DMS79 (cell line): Measurements from ENCODE around the gene SLC37A1.

Experiments used
- DNase-seq: peaks from one replicate; lab custom pipeline; 2025; lab: John Stamatoyannopoulos, UW

SLC37A1 gene

DNA sequence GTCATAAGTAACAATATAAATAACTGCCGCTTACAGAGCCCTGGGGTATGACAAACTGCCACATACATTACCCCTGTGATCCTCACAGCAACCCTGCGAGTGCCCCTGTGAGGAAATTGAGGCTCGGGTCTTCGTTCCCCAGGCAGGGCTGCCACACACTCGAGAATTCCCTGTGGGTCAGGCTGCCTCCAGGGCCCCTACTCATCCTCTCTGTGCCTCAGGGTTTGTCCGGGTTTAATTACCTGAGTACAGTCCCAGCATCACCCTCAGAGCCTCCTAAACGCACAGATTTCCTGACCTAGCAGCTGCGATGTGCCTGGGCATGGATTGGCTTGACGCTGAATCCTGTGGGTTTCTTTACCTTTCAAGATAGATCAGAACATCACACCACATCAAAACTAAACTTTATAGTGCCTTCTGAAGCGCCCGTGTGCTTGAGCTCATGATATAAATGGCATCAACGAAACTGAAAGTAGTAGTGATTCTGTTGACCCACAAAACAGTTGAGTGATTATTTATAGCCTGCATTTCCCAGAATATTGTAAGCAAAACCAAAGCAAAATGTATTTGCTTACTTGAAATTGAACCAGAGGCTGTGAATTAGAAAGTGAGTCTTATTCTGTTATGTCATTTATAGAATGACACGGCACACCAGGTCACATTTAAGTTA is 14.0 kb downstream of the SLC37A1 start:
- no peak for DNase-seq

DNA sequence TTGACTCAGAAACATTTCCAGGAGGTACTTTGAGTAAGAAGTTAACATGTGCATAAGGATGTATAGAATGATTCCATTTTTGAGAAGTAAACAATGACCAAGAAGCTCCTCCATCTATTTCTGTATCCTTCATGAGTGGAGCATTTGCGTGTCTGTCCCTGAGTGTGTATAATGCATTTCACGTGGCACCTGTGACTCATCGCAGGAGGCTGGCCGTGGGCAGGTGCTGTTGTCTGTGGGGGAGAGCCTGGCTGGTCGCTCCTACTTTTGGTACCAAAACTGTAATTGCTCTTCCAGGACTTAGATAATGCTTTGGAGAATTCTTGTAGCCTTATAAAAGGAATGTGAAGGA is 16.5 kb downstream of the SLC37A1 start:
- DNase-seq, result no peak

DNA sequence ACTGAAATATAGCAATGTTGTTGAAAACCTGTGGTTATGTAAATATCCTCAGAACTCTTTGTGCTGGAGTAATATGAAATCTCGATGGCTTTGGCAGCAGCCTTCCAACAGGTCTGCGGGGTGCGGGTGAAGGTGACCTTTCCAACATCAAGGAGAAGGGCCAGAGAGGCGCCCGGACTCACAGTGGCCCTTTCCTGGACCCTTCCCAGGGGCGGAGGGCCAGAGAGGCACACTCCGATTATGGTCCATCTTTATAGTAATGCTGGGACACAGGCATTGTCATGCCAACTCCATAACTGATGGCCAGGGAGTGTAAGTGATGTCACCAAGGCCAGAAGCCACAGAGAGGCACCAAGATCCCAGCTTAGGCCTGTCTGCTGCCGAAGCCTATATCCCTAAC is 18.1 kb downstream of the SLC37A1 start:
- DNase-seq, result no peak

DNA sequence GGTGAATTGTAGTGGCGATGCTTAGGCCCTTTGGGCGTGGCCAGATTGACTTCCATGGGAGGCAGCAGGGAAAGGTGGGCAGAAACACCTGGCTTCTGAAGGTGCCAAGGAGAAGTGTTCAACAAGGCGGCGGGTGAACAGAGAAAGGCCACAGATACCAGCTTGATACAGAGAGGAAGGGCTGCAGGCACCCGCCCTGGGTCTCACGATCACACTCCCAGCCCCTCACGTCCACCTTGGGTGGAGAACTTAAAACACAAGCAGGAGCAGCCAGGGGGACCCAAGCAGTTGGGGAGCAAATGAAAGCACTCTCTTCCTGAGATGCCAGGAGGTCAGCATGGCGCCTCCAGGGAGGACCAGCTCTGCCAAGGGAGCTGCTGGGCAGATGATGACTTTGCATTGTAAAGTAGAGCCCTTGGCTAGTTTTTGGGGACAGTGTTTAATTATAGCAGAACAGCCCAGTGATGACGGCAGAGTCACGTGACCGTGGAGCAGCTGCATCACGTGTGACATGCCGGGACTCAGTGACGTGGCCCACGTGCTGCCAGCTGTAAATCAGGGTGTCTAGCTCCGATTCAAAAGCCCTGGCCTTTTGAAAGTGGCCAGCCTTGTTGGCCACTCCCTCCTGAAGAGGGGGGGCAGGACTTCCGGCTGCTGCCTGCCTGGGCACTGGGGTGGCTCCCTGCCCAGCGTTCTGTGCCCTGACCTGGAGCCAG is 19.0 kb downstream of the SLC37A1 start:
- DNase-seq, result no peak

DNA sequence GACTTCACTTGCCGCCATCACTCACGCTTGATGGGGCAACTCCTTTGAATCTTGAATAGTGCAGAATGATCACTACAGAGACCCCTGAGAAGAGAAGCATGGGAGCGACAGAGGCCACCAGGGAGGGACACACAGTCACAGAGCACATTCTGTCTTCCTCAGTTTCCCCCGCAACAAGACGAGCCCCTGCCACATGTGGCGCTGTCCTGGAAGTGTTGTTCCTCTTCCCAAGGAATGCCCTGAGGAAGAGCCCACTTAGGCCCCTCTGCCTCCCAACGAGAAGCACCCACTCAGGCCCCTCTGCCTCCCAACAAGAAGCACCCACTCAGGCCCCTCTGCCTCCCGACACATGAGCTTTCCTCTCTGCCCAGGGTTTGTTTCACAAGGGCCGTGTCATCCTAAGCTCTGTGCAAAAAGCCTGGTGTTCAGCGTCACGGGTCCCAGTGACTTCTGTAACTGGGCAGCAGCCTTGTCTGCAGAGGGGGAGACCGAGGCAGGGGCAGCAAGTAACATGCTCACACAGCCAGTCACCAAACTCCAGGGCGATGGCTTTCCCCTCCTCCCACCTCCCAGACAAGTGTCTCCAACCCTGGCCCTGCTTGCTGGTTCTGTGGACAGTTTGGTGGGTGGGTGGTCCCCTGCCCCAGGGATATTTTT is 19.8 kb downstream of the SLC37A1 start:
- no peak for DNase-seq

DNA sequence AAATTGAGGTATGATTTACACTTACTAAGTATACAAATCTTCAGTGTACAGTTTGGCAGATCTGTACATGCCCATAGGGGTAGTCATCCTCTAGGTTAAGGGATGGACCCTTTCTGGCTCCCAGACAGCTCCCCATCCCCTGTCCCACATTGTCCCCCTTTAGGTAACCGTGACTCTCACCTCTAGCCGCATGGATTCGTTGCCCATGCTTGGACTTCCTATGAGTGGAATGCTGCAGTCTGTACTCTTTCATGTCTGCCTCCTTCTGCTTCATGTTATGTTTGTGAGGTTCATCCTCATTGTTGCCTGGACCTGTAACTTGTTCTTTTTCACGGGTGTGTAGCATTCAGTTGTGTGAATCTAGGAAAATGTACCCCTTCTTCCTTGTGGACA is 20.3 kb downstream of the SLC37A1 start:
- no peak for DNase-seq

DNA sequence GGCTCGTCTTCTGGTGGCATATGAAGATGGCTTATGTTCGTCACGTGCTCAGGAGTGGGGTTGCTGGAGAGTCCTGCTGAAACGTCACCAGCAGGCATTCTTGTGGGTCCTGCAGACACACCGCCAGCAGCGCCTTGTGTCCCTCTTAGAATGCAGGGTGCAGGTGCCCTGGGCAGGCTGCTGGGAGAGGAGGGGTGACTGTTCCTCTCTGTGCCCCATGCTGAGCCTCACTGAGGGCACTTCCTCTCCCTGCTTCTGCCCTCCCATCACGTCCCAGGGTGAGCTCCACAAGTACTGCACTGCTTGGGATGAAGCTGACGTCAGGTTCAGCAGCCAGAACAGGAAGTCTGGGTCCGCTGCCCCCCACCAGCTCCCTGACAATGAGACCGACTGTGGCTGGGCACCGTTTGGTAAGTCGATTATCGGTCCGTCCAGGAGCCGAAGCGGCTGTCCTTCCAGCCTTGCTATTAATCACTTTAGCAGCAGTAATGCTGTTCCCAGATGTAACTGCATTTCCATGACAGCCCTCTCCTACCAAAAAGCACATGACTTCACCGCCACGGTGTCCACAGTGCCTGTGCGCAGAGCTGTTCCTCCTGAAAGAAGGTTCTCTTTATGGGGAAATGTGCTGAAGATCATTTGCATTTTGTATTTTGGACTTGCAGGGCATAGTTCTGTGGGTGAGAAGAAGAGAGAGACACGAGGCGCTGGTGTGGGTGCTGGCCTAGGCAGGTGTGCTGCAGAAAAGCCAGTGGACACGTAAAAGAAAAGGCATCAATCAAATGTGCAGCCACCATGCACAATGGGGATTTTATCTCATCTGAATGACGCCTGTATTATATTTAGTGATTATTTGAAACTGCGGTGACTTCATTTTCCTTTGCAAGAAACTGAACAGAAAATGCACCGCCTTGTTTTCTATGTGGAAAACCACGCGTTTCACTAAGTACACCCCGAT is 21.0 kb downstream of the SLC37A1 start:
- DNase-seq, result no peak

DNA sequence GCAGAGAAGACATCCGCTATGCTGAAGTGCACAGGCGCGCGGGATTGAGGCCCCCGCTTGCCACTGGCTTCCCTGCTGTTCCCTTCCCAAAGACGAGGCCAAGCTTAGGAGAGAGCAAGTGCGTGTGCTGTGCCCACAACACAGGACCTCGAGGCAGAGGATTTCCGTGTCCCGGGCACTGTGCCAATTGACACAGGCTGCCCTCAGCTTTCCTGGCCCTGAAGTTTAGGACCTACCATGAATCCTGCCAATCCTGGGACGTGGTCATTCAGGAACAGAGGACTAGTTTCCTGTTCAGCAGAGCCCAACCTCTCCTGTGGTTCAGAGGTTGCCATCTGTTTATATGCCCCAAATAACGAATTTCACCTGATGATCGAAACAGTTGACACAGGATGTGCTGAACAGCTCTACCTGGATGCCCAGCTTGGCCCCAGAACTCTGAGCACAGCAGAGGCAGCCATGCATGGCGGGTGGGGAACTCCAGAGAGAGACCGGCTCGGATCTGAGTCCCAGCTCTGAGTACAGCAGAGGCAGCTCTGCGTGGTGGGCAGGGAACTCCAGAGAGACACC is 22.0 kb downstream of the SLC37A1 start:
- no peak for DNase-seq

DNA sequence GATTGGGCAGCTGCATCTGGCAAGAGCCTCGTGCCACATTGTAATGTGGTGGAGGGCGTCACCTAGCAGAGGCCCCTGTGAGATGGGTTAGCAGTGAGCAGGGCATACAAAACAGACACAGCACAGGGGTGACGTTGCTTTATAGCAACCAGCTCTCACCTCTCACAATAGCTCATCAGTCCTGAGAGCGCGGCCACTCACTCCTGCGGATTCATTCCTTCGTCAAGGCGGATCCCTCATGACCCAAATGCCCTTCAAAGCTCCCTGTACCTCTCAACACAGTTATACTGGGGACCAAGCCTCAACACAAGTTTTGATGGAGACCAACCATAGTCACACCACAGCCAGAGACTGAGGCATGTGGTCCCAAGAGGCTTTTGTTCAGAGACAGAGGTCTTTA is 22.9 kb downstream of the SLC37A1 start:
- no peak for DNase-seq

DNA sequence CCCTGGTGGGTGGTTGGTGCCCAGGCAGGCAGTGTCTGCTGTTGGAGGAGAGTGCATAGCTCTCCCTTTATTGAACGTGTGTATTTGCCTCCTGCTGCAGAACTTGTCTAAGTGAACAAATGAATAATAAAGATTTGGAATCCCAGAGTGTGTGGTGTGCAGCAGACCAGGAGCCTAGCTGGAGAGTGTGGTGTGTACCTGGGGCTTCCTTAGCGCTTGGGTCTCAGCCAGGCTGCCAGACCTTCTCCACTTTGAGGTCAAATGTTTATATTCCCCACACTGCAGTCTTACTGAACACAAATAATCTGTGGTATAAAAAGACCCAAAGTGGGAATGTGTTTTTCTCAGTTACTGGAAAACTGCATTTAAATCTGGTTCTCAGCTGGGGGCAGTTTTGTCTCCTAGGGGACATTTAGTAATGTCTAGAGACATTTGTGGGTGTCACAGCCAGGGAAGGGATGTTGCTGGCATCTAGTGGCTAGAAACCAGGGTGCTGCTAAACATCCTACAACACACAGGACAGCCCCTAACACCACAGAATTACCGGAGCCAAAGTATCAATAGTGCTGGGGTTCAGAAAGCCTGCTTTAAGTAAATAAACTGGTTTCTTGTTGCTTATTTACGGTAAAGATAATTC is 23.6 kb downstream of the SLC37A1 start:
- DNase-seq, result no peak

DNA sequence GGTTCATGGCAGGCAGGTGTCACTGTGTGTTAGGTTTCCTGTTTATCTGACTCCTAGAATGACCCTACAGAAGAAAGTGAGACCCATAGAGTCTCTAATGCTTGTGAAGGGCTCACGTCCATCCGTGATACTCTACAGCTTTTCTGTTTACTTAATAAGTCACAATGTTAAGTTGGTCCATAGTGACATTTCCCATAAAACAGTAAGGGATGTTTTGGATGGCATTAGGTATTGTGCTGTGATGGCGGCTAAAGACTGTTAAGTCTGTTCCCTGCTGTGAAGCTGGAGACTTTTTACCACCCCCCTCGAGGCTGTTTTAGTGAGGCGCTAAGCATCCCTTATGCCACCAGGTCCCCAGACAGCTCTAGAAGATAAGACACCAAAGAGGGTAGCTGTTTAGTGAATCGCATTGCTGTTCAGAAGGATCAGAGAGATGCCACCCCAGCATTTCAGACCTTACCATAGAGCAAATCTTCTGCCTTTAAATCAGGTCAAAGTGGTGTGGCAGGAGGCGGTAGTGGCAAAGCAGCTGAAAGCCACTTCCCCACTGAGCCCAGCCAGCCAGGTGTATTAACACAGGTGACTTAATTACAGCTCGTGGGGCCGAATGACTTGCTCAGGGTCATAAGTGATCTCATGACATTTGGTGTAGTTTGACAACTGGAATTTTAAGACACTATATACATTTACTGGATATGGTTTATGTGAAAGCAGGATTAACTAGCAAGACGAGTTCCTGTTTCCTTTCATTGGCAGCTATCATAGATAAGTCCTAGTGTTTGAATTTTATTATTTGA is 25.0 kb downstream of the SLC37A1 start:
- DNase-seq, result no peak

DNA sequence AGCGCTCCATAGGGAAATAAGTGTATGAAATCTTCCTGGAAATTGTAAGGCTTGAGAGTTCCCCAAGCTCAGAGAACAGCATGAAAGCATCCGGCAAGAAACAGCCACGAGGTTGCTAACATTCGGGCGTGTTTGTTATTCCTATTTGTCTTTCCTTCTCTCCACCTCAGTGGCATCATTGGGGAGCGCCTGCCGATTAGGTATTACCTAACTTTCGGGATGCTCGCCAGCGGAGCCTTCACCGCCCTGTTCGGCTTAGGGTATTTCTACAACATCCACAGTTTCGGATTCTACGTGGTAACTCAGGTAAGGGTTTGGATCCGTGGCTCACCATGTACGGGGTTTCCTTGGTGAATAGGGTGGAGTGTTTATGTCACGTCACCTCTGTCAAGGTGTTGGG is 25.7 kb downstream of the SLC37A1 start:
- DNase-seq, result no peak

DNA sequence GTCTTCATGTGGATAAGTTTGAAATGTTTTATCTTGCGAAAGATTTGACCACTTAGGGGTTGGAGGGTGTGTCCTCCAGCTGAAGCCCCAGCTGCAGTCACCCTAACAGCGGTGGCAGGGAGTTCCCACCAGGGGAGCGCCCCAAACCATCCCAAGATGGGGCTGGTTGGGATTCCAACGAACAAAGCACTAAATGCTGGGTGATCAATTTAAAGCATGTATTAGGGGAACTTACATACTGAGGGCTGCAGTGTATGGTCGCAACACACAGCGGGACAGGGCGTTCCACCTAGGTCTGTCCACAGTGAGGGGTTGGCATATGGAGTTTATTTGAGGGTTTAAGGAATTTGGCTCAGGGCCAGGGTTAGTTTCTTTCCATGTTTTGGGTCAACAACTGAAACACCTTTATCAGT is 26.3 kb downstream of the SLC37A1 start:
- no peak for DNase-seq

DNA sequence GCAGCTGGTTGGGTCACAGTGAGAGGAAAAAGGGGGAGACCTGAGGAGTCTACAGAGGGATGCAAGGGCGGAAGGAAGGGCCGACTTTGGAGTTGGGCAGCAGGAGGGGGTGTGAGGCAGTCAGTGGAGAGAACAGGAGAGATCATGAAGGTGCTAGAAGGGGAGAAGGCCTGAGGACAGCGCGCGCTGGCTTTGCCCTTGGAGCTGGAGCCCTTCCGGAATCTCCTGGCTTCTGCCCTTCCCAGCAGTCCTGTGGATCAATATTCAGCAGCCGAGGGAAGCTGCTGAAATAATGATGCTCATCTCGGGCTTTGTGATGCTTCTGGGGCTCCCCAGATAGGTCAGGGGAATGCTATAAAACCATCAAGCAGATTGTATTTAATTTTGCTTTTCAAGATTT is 26.7 kb downstream of the SLC37A1 start:
- no peak for DNase-seq

DNA sequence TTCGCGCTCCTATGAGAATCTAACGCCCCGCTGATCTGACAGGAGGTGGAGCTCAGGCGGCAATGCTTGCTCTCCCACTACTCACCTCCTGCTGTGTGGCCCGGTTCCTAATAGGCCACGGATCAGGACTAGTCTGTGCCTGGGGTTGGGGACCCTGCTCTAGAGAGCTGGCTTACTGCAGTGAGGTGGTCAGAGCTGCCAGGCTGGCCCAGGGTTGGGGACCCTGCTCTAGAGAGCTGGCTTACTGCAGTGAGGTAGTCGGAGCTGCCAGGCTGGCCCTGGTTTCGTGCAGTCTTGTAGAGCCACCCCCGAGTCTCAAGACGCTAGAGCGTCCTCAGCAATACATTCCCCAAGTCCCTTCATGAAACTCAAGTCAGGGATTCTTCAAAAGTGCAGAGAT is 27.5 kb downstream of the SLC37A1 start:
- no peak for DNase-seq

DNA sequence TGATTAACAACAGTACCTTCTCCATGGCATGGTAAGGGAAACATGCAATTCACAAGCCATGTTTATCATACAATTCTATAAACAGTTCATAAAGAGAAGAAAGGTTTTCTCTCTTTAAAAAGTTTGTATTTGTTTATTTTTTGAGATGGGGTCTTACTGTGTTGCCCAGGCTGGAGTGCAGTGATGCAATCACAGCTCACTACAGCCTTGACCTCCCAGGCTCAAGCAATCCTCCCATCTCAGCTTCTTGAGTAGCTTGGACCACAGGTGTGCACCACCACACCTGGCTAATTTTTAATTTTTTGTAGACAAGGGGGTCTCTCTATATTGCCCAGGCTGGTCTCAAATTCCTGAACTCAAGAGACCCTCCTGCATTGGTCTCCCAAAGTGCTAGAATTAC is 28.0 kb downstream of the SLC37A1 start:
- DNase-seq, result no peak

DNA sequence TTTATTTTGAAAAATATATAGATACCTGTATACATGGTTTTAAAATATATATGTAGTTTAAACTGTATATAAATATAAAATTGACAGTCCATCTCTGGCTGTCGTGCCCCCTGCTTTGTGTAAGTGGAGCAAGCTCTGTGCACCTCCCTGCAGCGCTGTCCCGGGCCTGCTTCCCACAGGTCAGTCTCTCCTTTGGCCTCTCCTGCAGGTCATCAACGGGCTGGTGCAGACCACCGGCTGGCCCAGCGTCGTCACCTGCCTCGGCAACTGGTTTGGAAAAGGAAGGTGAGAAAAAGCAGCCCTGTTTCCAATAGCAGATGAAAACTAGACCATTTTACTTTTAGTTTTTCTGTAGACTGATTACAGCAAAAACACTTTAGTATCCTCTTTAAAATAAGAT is 28.5 kb downstream of the SLC37A1 start:
- no peak for DNase-seq

DNA sequence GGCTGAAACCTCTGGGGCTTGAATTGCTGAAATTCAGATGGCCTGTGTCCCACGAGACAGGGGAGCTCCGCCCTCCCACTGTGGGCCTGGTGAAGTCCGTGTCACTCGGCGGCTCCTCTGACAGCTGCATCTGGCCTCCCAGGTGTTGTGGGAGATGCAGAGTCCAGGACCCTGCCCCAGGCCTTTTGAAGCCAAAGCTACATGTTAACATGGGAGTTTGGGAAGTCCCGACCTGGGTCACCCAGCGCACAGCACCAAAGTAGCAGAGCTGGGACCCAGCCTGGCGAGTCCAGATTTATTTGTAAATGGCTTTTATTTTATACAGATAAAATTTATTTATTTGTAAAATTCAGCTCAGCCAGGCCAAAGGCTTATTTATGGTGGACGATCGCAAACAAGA is 28.9 kb downstream of the SLC37A1 start:
- no peak for DNase-seq

DNA sequence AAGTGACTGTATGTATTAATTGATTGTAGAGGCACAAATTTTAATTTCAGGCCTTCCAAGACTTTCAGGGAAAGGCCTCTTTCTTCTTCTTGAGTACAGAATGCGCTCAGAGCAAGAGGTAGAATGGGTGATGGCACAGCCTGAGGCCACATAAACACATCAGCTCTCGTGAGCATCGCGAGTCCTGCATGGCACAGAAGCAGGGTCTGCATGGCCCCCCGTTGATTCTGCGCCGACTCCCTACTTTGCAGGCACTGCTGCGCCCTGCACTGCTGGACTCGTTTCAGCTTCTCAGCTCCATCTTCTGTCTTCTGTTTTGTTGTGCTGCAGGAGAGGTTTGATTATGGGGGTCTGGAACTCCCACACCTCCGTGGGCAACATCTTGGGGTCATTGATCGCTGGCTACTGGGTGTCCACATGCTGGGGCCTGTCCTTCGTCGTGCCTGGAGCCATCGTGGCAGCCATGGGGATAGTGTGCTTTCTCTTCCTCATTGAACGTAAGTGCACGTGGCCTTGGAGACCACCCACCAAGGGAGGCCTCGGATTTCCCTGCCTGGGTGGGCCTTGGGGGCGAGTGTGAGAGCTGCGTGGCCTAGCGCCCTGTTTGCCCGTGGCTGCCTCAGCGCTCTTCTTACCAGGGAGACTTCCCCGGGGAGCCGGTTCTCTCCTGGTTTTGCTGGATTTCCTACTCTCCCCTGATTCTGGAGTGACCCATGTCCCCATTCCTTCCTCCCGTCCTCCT is 29.6 kb downstream of the SLC37A1 start:
- DNase-seq, result no peak

DNA sequence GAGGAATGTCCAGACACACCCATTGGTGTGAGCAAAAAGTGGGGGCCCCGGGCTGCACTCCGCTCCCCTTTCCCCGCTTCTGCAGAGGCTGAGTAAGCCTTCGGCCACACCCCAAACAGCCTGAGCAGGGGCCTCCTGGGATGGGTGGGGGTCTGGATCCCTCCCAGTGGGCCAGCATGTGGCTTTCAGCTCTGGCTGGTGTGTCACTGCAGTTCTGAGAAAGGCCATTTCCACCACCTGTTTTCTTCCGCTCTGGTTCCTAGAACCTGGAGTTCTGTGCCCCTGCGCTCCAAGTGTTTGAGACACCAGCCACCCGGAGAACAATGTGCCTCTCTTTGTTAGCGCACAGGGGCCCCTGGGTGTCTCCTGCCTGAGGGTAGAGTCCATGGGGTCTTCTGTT is 30.9 kb downstream of the SLC37A1 start:
- DNase-seq, result no peak
